ENCODE data around the gene CDH23.

Gene CDH23

DNA sequence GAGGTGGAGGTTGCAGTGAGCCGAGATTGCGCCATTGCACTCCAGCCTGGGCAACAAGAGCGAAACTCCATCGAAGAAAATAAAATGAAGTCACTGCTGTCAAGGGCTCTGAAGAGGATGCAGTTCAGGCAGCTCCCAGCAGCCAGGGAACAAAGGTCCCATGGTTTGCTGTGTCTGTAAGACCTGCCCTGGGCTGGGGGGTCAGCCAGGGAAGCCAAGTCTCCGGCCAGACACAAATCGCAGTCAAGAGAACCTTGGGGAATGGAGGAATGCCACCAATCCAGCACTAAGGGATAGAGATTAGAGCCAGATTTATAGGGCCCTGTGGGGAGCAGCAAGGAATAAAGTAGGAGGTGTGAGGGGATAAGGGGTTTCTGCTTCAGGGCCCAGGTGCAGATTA, 405.5 kb downstream of the CDH23 start:
- Histone ChIP-seq H3K4me1 (ENCODE audit: control insufficient read depth in 2 of 2, insufficient read depth in 2 of 2, low read length in 2 of 2) (peaks cover 3% of the 10 kb centered on the region in 2 donors), H3K27ac (ENCODE audit: low read depth in 2 of 2, low read length in 2 of 2) (no peak overlapping the region), H3K4me3 (ENCODE audit: low read length in 2 of 2) (no peak overlapping the region)

DNA sequence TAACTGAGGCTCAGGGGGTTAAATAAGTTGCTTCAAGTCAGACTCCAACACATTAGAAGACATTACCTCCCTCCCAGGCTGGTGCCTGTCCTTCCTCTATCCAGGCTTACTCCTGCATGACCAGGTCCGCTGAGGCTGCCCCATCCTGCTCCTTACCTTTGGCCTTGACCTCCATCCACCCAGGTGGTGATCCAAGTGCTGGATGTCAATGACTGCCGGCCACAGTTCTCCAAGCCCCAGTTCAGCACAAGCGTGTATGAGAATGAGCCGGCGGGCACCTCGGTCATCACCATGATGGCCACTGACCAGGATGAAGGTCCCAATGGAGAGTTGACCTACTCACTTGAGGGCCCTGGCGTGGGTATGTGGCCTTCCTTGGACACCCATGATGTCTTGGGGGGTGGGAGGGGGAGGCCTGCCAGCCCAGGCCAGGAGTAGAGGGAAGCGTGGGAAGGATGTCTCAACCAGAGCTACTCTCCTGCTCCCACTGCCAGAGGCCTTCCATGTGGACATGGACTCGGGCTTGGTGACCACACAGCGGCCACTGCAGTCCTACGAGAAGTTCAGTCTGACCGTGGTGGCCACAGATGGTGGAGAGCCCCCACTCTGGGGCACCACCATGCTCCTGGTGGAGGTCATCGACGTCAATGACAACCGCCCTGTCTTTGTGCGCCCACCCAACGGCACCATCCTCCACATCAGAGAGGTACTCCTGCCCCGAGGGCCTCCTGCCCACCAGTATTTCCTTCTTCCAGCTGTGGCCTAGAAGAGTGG, 406.2 kb downstream of the CDH23 start:
- Histone ChIP-seq H3K4me1 (ENCODE audit: control insufficient read depth in 2 of 2, insufficient read depth in 2 of 2, low read length in 2 of 2) (peaks cover 3% of the 10 kb centered on the region in 2 donors), H3K9me3 (ENCODE audit: control insufficient read depth in 2 of 2, low read length in 2 of 2) (no peaks in the 10 kb centered on the region), H3K36me3 (ENCODE audit: control insufficient read depth in 2 of 2, insufficient read depth in 2 of 2, low read length in 2 of 2) (no peaks in the 10 kb centered on the region), H3K27me3 (ENCODE audit: control insufficient read depth in 2 of 2, insufficient read depth in 2 of 2, low read length in 2 of 2) (no peaks in the 10 kb centered on the region), H3K9ac (ENCODE audit: low read depth in 1 of 2, low read length in 2 of 2) (no peak overlapping the region), H3K27ac (ENCODE audit: low read depth in 2 of 2, low read length in 2 of 2) (no peak overlapping the region), H3K4me3 (ENCODE audit: low read length in 2 of 2) (no peak overlapping the region)

More for the DNA sequence above, 405.5 kb downstream of the CDH23 start:
- H3K9me3 ChIP-seq (ENCODE audit: control insufficient read depth in 2 of 2, low read length in 2 of 2): no peaks in the 10 kb centered on the region
- no peaks in the 10 kb centered on the region for H3K27me3 ChIP-seq (ENCODE audit: control insufficient read depth in 2 of 2, insufficient read depth in 2 of 2, low read length in 2 of 2)
- H3K36me3 ChIP-seq (ENCODE audit: control insufficient read depth in 2 of 2, insufficient read depth in 2 of 2, low read length in 2 of 2): no peaks in the 10 kb centered on the region
- H3K9ac ChIP-seq (ENCODE audit: low read depth in 1 of 2, low read length in 2 of 2): no peak overlapping the region

DNA sequence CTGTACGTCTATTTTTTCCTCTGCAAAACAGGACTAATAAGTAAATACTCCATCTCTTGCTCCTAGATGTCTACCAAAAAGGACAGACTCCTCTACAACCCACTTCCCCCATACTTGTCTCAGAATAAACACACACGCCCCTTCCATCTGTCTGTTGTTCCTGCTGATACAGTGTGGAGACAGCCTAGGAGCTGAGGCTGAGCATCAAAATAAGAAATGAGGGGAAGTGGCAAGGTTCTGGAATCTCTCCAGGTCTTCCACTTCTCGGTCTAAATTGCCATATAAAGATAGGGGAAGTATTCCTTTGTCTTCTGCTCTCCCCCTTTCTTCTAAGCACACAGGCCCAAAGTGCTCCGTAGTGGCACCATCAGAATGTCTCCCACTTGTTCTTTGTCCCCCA, 407.4 kb downstream of the CDH23 start:
- Histone ChIP-seq H3K4me3 (ENCODE audit: low read length in 2 of 2) (no peak overlapping the region), H3K36me3 (ENCODE audit: control insufficient read depth in 2 of 2, insufficient read depth in 2 of 2, low read length in 2 of 2) (no peaks in the 10 kb centered on the region), H3K27me3 (ENCODE audit: control insufficient read depth in 2 of 2, insufficient read depth in 2 of 2, low read length in 2 of 2) (no peaks in the 10 kb centered on the region), H3K27ac (ENCODE audit: low read depth in 2 of 2, low read length in 2 of 2) (no peak overlapping the region), H3K9ac (ENCODE audit: low read depth in 1 of 2, low read length in 2 of 2) (no peak overlapping the region), H3K4me1 (ENCODE audit: control insufficient read depth in 2 of 2, insufficient read depth in 2 of 2, low read length in 2 of 2) (peaks cover 3% of the 10 kb centered on the region in 2 donors), H3K9me3 (ENCODE audit: control insufficient read depth in 2 of 2, low read length in 2 of 2) (no peaks in the 10 kb centered on the region)

DNA sequence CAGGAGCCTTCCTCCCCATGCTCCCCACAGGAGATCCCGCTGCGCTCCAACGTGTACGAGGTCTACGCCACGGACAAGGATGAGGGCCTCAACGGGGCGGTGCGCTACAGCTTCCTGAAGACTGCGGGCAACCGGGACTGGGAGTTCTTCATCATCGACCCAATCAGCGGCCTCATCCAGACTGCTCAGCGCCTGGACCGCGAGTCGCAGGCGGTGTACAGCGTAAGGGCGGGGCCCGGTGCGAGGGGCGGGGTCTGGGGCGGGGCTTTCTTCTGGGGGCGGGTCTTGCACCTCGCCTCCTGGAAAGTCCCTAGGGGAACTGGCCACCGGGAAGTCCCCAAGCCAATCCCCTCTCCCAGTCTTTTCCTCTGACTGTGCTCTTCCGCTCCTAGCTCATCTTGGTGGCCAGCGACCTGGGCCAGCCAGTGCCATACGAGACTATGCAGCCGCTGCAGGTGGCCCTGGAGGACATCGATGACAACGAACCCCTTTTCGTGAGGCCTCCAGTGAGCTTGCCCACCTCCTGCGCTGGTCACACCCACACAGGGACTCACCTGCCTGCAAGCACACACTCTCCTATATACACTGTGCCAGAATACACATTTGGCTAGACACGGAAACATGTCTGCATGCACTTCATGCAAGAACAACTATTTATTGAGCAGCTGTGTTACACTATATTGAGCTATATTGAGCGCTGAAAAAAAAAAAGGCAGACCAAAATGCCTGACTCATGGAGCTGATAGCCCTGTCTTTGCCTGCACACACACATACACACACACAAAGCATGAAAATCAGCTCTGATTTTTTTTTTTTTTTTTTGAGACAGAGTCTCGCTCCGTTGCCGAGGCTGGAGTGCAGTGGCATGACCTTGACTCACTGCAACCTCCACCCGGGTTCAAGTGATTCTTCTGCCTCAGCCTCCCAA, 409.3 kb downstream of the CDH23 start:
- Histone ChIP-seq H3K9me3 (ENCODE audit: control insufficient read depth in 2 of 2, low read length in 2 of 2) (no peaks in the 10 kb centered on the region), H3K9ac (ENCODE audit: low read depth in 1 of 2, low read length in 2 of 2) (peak overlapping the region in 1 of 2 donors; percentile 46), H3K36me3 (ENCODE audit: control insufficient read depth in 2 of 2, insufficient read depth in 2 of 2, low read length in 2 of 2) (no peaks in the 10 kb centered on the region), H3K4me3 (ENCODE audit: low read length in 2 of 2) (peak overlapping the region; percentile 50 to 51), H3K27me3 (ENCODE audit: control insufficient read depth in 2 of 2, insufficient read depth in 2 of 2, low read length in 2 of 2) (no peaks in the 10 kb centered on the region), H3K27ac (ENCODE audit: low read depth in 2 of 2, low read length in 2 of 2) (no peak overlapping the region), H3K4me1 (ENCODE audit: control insufficient read depth in 2 of 2, insufficient read depth in 2 of 2, low read length in 2 of 2) (peaks cover 0 to 3% of the 10 kb centered on the region in 2 donors)

DNA sequence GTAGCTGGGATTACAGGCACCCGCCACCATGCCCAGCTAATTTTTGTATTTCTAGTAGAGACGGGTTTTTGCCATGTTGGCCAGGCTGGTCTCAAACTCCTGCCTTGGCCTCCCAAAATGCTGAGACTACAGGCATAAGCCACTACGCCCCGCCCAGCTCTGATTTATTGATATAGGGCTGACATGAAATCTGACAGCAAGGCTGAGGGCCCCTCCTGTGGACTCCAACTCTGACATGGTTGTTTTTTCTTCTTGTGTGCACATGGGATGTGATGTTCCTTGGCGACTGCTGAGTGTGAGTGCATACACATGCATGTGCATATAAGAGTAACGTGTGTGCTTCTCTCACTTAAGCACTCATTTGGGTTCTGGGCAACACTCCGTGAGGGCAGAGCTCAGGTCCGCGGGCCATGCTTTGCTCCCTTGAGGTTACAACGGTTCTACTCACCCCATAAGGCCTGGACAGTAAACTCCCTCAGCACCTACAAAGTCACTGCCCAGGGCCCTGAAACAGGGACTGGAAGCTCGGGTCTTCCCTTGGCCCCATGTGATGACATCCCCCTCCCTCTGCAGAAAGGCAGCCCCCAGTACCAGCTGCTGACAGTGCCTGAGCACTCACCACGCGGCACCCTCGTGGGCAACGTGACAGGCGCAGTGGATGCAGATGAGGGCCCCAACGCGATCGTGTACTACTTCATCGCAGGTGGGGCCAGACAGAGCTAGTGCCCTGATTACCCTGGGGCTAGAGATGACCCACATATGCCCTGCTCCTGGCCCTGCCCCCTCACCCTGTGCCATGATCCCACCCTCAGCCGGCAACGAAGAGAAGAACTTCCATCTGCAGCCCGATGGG, 410.2 kb downstream of the CDH23 start:
- Histone ChIP-seq H3K27ac (ENCODE audit: low read depth in 2 of 2, low read length in 2 of 2) (no peak overlapping the region), H3K36me3 (ENCODE audit: control insufficient read depth in 2 of 2, insufficient read depth in 2 of 2, low read length in 2 of 2) (no peaks in the 10 kb centered on the region), H3K9ac (ENCODE audit: low read depth in 1 of 2, low read length in 2 of 2) (no peak overlapping the region), H3K27me3 (ENCODE audit: control insufficient read depth in 2 of 2, insufficient read depth in 2 of 2, low read length in 2 of 2) (no peaks in the 10 kb centered on the region), H3K9me3 (ENCODE audit: control insufficient read depth in 2 of 2, low read length in 2 of 2) (no peaks in the 10 kb centered on the region), H3K4me1 (ENCODE audit: control insufficient read depth in 2 of 2, insufficient read depth in 2 of 2, low read length in 2 of 2) (peaks cover 0 to 3% of the 10 kb centered on the region in 2 donors), H3K4me3 (ENCODE audit: low read length in 2 of 2) (no peak overlapping the region)

DNA sequence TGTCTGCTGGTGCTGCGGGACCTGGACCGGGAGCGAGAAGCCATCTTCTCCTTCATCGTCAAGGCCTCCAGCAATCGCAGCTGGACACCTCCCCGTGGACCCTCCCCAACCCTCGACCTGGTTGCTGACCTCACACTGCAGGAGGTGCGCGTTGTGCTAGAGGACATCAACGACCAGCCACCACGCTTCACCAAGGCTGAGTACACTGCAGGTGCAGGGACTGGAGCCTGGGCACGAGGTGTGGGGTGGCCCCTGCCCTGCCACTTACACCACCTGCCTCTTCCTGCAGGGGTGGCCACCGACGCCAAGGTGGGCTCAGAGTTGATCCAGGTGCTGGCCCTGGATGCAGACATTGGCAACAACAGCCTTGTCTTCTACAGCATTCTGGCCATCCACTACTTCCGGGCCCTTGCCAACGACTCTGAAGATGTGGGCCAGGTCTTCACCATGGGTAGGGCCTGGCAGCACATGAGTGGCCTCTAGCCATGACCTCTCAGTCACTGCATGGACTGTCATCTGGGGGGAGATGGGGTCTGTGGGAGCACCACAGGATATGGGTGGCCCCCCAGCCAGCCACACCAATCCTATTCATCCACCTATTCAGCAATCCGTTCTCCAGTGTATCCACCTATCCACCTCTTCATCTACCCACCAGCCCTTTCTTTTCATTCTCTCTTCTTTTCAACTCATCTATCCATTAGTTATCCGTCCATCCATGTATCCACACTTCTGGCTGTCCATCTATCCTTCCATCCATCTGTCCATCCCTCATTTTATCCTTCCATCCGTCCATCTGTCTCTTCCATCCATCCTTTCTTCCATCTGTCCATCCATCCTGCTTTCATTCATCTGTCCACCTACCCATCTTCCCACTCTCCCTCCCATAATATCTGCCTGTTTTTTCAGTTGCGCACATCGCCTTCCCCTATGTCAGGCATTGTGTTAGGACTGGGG, 411.1 kb downstream of the CDH23 start:
- Histone ChIP-seq H3K4me1 (ENCODE audit: control insufficient read depth in 2 of 2, insufficient read depth in 2 of 2, low read length in 2 of 2) (peaks cover 0 to 3% of the 10 kb centered on the region in 2 donors), H3K9me3 (ENCODE audit: control insufficient read depth in 2 of 2, low read length in 2 of 2) (no peaks in the 10 kb centered on the region), H3K36me3 (ENCODE audit: control insufficient read depth in 2 of 2, insufficient read depth in 2 of 2, low read length in 2 of 2) (no peaks in the 10 kb centered on the region), H3K27ac (ENCODE audit: low read depth in 2 of 2, low read length in 2 of 2) (no peak overlapping the region), H3K4me3 (ENCODE audit: low read length in 2 of 2) (no peak overlapping the region), H3K27me3 (ENCODE audit: control insufficient read depth in 2 of 2, insufficient read depth in 2 of 2, low read length in 2 of 2) (no peaks in the 10 kb centered on the region), H3K9ac (ENCODE audit: low read depth in 1 of 2, low read length in 2 of 2) (no peak overlapping the region)

DNA sequence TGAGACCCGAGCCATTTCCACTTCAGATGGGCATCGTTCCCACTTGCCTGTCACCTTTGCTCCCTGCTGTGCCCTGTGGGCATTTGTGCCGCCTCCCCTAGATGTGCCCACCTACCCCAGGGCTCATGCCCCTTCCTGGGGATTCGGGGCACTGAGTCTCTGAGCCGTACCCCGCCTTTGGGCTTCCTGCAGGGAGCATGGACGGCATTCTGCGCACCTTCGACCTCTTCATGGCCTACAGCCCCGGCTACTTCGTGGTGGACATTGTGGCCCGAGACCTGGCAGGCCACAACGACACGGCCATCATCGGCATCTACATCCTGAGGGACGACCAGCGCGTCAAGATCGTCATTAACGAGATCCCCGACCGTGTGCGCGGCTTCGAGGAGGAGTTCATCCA, 412.9 kb downstream of the CDH23 start:
- no peak overlapping the region for H3K9ac ChIP-seq (ENCODE audit: low read depth in 1 of 2, low read length in 2 of 2)
- peaks cover 0 to 3% of the 10 kb centered on the region in 2 donors for H3K4me1 ChIP-seq (ENCODE audit: control insufficient read depth in 2 of 2, insufficient read depth in 2 of 2, low read length in 2 of 2)
- H3K27me3 ChIP-seq (ENCODE audit: control insufficient read depth in 2 of 2, insufficient read depth in 2 of 2, low read length in 2 of 2): no peaks in the 10 kb centered on the region
- H3K9me3 ChIP-seq (ENCODE audit: control insufficient read depth in 2 of 2, low read length in 2 of 2): no peaks in the 10 kb centered on the region
- H3K27ac ChIP-seq (ENCODE audit: low read depth in 2 of 2, low read length in 2 of 2): no peak overlapping the region
- peaks cover 0 to 2% of the 10 kb centered on the region in 2 donors for H3K36me3 ChIP-seq (ENCODE audit: control insufficient read depth in 2 of 2, insufficient read depth in 2 of 2, low read length in 2 of 2)
- H3K4me3 ChIP-seq (ENCODE audit: low read length in 2 of 2): no peak overlapping the region

DNA sequence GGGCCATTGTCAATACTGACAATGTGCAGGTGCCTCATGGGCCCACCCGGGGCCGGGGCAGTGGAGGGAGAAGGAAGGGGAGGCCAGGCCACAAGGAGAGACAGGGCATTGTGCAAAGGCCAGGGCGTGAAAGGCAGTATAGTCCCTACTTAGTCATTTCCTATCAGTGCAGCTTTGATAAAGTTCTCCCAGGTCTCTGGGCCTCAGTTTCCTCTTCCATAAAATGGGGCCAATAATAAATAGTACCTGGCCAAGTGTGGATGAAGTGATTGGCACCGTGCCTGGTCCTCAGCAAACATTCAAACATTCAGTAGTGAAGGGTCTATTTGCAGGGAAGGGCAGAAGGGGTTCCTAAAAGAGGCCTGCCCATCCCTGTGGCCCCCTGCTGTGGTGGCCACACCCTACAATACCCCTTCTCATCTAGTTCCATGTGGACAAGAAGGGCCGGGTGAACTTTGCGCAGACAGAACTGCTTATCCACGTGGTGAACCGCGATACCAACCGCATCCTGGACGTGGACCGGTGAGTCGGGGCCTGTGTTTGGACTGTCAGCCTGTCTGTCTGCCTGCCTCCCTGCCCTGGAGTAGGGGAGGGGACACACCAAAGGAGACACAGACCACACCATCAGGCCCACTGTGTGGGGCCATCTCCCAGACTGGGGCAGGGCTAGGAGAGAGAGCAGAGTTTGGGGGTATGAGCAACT, 413.5 kb downstream of the CDH23 start:
- Histone ChIP-seq H3K27me3 (ENCODE audit: control insufficient read depth in 2 of 2, insufficient read depth in 2 of 2, low read length in 2 of 2) (no peaks in the 10 kb centered on the region), H3K9me3 (ENCODE audit: control insufficient read depth in 2 of 2, low read length in 2 of 2) (no peaks in the 10 kb centered on the region), H3K27ac (ENCODE audit: low read depth in 2 of 2, low read length in 2 of 2) (no peak overlapping the region), H3K9ac (ENCODE audit: low read depth in 1 of 2, low read length in 2 of 2) (no peak overlapping the region), H3K4me1 (ENCODE audit: control insufficient read depth in 2 of 2, insufficient read depth in 2 of 2, low read length in 2 of 2) (peaks cover 0 to 3% of the 10 kb centered on the region in 2 donors), H3K36me3 (ENCODE audit: control insufficient read depth in 2 of 2, insufficient read depth in 2 of 2, low read length in 2 of 2) (peaks cover 0 to 2% of the 10 kb centered on the region in 2 donors), H3K4me3 (ENCODE audit: low read length in 2 of 2) (no peak overlapping the region)
